ENCODE measurements around the gene CCDC149. TPM values are rescaled to one million over a fixed set of nuclear protein-coding genes. Genes with fewer than 3 reads are reported as not detected.

The CCDC149 gene
- total RNA-seq, 1 experiment from 2014 or later = 0.95 TPM

DNA sequence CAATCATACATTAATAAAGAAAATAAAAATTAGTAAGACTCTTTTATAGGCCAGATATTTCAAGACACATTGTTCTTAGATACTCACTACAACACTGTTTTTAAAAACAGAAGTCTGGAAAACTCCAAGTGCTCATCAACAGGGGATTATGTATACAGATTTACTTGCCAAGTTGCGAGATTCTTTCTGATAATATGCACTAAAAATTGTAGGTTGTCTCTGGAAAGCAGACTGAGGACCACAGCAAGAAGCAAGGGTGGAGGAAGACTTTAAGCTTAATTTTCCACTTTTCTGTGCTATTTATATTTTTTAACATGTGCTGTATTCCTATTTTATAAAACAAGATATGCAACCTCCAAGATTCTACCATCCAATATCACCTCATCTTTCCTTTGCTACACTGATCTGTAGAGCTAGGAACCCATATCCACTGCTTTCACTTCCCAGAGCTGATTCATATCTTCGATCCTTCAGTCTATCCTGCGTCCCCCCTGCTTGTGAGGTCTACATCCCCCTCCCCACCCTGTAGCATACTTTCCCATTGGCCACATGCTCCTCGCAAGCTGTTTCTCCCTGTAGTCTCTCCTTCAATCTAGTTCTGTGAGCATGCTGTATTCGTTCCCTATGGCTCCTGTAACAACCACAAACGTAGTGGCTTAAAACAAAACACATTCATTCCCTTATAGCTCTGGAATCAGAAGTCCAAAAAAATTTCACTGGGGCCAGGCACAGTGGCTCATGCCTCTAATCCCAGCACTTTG, 101.8 kb downstream of the CCDC149 start:
- DNase-seq = no peak
- intact Hi-C loops (cut with micrococcal nuclease; ENCODE audit: unreplicated experiment) = no loop called here
- ChIA-PET POLR2A (no interaction called here), CTCF (interaction anchor here (0.7 kb wide), 1 partner anchor 227 kb away, joined by 4 read pairs; the partner anchor contains the start of gene DHX15)
- no TSS peak for BruUV-seq (replicated peaks)
- H3K9me3 Mint-ChIP-seq (ENCODE audit: unreplicated experiment) = peaks cover 15% of the 10 kb centered on the region
- TF ChIP-seq, protein P1, sequence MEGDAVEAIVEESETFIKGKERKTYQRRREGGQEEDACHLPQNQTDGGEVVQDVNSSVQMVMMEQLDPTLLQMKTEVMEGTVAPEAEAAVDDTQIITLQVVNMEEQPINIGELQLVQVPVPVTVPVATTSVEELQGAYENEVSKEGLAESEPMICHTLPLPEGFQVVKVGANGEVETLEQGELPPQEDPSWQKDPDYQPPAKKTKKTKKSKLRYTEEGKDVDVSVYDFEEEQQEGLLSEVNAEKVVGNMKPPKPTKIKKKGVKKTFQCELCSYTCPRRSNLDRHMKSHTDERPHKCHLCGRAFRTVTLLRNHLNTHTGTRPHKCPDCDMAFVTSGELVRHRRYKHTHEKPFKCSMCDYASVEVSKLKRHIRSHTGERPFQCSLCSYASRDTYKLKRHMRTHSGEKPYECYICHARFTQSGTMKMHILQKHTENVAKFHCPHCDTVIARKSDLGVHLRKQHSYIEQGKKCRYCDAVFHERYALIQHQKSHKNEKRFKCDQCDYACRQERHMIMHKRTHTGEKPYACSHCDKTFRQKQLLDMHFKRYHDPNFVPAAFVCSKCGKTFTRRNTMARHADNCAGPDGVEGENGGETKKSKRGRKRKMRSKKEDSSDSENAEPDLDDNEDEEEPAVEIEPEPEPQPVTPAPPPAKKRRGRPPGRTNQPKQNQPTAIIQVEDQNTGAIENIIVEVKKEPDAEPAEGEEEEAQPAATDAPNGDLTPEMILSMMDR (IDR thresholded peaks at IDR 0.05; ENCODE audit: insufficient read depth in 1 of 2, low read depth in 1 of 2, low read length in 1 of 2, severe bottlenecking in 1 of 2, unreplicated experiment in 1 of 2) = no peak
- H3K9me3 ChIP-seq = no peaks in the 10 kb centered on the region
- H3K4me3 Mint-ChIP-seq (ENCODE audit: unreplicated experiment) = no peak overlapping the region
- H3K27me3 Mint-ChIP-seq (ENCODE audit: insufficient read depth, unreplicated experiment) = no peaks in the 10 kb centered on the region
- no peak overlapping the region for H3K27ac Mint-ChIP-seq (ENCODE audit: unreplicated experiment)
- no peaks in the 10 kb centered on the region for H3K36me3 ChIP-seq (ENCODE audit: control insufficient read depth, insufficient read depth, low read length)
- no peaks in the 10 kb centered on the region for H3K27me3 ChIP-seq (replicated peaks; ENCODE audit: control insufficient read depth, insufficient read depth, low read length)
- H3K4me1 ChIP-seq = no peaks in the 10 kb centered on the region
- no peaks in the 10 kb centered on the region for H3K4me1 Mint-ChIP-seq (ENCODE audit: low read depth, unreplicated experiment)
- no peaks in the 10 kb centered on the region for H3K36me3 Mint-ChIP-seq (ENCODE audit: insufficient read depth, unreplicated experiment)
- H3K4me3 ChIP-seq (ENCODE audit: low read depth, low read length) = no peak overlapping the region

GRCh38 chr4:24809815-24810405, 102.9 kb downstream of the CCDC149 start:
- ChIA-PET CTCF (no interaction called here), POLR2A (no interaction called here)
- TF ChIP-seq, protein P1 (IDR thresholded peaks at IDR 0.05; ENCODE audit: insufficient read depth in 1 of 2, low read depth in 1 of 2, low read length in 1 of 2, severe bottlenecking in 1 of 2, unreplicated experiment in 1 of 2) = no peak
- no TSS peak for BruUV-seq (replicated peaks)
- H3K27me3 ChIP-seq (replicated peaks; ENCODE audit: control insufficient read depth, insufficient read depth, low read length) = no peaks in the 10 kb centered on the region
- no peak overlapping the region for H3K4me3 ChIP-seq (ENCODE audit: low read depth, low read length)
- H3K4me1 ChIP-seq = no peaks in the 10 kb centered on the region
- intact Hi-C loops (cut with micrococcal nuclease; ENCODE audit: unreplicated experiment) = no loop called here
- Mint-ChIP-seq H3K27ac (ENCODE audit: unreplicated experiment) (no peak overlapping the region), H3K27me3 (ENCODE audit: insufficient read depth, unreplicated experiment) (no peaks in the 10 kb centered on the region), H3K36me3 (ENCODE audit: insufficient read depth, unreplicated experiment) (no peaks in the 10 kb centered on the region), H3K4me3 (ENCODE audit: unreplicated experiment) (no peak overlapping the region), H3K9me3 (ENCODE audit: unreplicated experiment) (peaks cover 15% of the 10 kb centered on the region), H3K4me1 (ENCODE audit: low read depth, unreplicated experiment) (peaks cover 5% of the 10 kb centered on the region)
- no peaks in the 10 kb centered on the region for H3K9me3 ChIP-seq
- DNase-seq = no peak
- H3K36me3 ChIP-seq (ENCODE audit: control insufficient read depth, insufficient read depth, low read length) = no peaks in the 10 kb centered on the region

DNA sequence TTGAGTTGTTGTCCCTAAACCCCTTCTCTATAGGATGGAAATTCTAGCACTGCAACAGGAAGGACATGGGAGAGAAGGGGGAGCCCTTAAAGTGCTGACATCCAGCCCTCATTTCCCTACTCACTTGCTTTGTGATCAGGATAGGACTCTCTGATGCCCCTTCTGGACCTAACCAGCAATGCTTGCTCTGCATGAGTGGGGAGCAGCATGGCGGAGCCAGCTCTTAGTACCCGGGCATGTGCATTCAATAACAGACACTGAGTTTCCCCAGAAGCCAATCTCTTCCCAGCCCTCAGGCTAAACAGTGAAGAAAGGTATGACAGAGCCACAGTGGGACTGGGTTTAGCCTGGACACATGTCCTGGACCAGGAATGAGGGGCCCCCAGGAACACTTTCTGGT, 103.5 kb downstream of the CCDC149 start:
- DNase-seq = no peak
- ChIA-PET POLR2A (no interaction called here), CTCF (no interaction called here)
- BruUV-seq (replicated peaks) = no TSS peak
- Histone ChIP-seq H3K9me3 (no peaks in the 10 kb centered on the region), H3K27me3 (replicated peaks; ENCODE audit: control insufficient read depth, insufficient read depth, low read length) (no peaks in the 10 kb centered on the region), H3K4me1 (no peaks in the 10 kb centered on the region), H3K36me3 (ENCODE audit: control insufficient read depth, insufficient read depth, low read length) (no peaks in the 10 kb centered on the region), H3K4me3 (ENCODE audit: low read depth, low read length) (no peak overlapping the region)
- Mint-ChIP-seq H3K9me3 (ENCODE audit: unreplicated experiment) (peaks cover 15% of the 10 kb centered on the region), H3K27ac (ENCODE audit: unreplicated experiment) (no peak overlapping the region), H3K4me3 (ENCODE audit: unreplicated experiment) (no peak overlapping the region), H3K36me3 (ENCODE audit: insufficient read depth, unreplicated experiment) (no peaks in the 10 kb centered on the region), H3K4me1 (ENCODE audit: low read depth, unreplicated experiment) (peaks cover 10% of the 10 kb centered on the region), H3K27me3 (ENCODE audit: insufficient read depth, unreplicated experiment) (no peaks in the 10 kb centered on the region)
- intact Hi-C loops (cut with micrococcal nuclease; ENCODE audit: unreplicated experiment) = no loop called here
- TF ChIP-seq, protein P1 (IDR thresholded peaks at IDR 0.05; ENCODE audit: insufficient read depth in 1 of 2, low read depth in 1 of 2, low read length in 1 of 2, severe bottlenecking in 1 of 2, unreplicated experiment in 1 of 2) = no peak
